Right lobe of liver (tissue), 4 donors: ENCODE measurements around the gene ATG4C.

Experiments used
- CTCF ChIP-seq, 4 donors: fragments of 200-600 bp in 3 of 4; fragments of 450-650 bp in 1 of 4; IDR thresholded peaks; one replicate each; pipeline versions ENCODE4 v1.5.1 to v1.8.0; 2016 to 2022; ENCODE audit warnings: antibody characterized with exemption in 4 of 4, mild to moderate bottlenecking in 2 of 4
- POLR2A ChIP-seq: fragments of 450-650 bp; IDR thresholded peaks from one replicate; pipeline ENCODE4 v1.6.1; 2017; ENCODE audit warnings: antibody characterized with exemption, mild to moderate bottlenecking
- donor health status: DM: no; HTN: no; CAD: no.
- donor health status: DM: no; HTN: no; CAD: no.
- donor health status: DM: no; HTN: yes; CAD: no.

GRCh38 chr1:62765981-62766380 is 18.0 kb upstream of the ATG4C start:
- TF ChIP-seq CTCF (IDR thresholded peaks at IDR 0.05) (no peak), POLR2A (no peak)
